ENCODE data around the gene GALNT10. TPM values are rescaled to one million over a fixed set of nuclear protein-coding genes. Genes with fewer than 3 reads are reported as not detected.

Gene GALNT10
- total RNA-seq, 1 donor from 2014 or later: 11.5 TPM

DNA sequence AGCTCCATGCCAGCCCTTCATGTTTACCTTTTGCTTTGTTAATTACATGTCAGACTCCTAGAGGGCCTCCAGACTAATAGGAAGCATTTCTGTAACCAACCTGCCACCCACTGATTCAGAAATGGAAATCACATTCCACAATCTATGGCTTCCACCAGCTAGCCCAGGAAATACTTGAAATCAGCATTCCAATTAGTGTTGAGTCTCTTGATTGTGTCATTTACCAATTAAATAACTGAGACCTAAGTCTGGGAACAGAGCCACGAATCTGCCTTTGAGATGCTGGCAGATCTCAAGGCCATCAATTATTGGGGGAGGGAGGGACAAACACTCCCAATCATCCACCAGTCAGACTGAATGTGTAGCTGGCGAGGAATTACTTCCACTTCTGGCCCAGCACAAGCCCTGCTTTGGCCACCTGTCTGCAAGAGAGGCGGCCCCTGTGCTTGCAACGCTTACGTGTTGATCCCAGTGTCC lies 227.8 kb downstream of the GALNT10 start:
- H3K36me3 ChIP-seq: peaks cover 45% of the 10 kb centered on the region
- no peaks in the 10 kb centered on the region for H3K27me3 ChIP-seq (ENCODE audit: low read depth)
- intact Hi-C loops (cut with micrococcal nuclease): no loop called here
- no peak overlapping the region for H3K27ac ChIP-seq (replicated peaks)
- TF ChIP-seq, protein P1, sequence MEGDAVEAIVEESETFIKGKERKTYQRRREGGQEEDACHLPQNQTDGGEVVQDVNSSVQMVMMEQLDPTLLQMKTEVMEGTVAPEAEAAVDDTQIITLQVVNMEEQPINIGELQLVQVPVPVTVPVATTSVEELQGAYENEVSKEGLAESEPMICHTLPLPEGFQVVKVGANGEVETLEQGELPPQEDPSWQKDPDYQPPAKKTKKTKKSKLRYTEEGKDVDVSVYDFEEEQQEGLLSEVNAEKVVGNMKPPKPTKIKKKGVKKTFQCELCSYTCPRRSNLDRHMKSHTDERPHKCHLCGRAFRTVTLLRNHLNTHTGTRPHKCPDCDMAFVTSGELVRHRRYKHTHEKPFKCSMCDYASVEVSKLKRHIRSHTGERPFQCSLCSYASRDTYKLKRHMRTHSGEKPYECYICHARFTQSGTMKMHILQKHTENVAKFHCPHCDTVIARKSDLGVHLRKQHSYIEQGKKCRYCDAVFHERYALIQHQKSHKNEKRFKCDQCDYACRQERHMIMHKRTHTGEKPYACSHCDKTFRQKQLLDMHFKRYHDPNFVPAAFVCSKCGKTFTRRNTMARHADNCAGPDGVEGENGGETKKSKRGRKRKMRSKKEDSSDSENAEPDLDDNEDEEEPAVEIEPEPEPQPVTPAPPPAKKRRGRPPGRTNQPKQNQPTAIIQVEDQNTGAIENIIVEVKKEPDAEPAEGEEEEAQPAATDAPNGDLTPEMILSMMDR (IDR thresholded peaks at IDR 0.05; ENCODE audit: borderline replicate concordance): no peak
- H3K9me3 ChIP-seq (replicated peaks): no peaks in the 10 kb centered on the region
- H3K4me3 ChIP-seq: no peak overlapping the region
- DNase-seq: no peak
- H3K4me1 ChIP-seq: no peaks in the 10 kb centered on the region

DNA sequence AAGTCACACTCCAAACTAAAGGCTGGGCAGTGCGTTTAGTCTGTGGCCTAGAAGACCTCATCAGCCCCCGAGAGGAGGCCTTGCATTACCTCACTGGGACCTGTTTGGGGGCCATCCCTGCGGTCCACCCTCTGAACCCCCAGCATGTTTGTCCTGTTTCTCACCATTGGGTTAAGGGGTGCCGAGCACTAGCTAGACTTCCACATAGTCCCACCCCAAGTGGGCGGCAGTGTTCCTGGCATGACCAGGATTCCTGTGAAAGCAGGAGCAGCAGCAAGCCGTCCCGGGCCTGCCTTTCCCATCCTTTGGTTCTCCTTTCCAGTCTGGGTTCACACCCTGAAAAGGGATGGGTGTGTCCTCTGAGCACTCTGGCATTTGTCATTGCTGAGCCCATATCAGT lies 228.7 kb downstream of the GALNT10 start:
- H3K27me3 ChIP-seq (ENCODE audit: low read depth): no peaks in the 10 kb centered on the region
- TF ChIP-seq, protein P1 (IDR thresholded peaks at IDR 0.05; ENCODE audit: borderline replicate concordance): no peak
- intact Hi-C loops (cut with micrococcal nuclease): no loop called here
- no peak overlapping the region for H3K4me3 ChIP-seq
- peaks cover 45% of the 10 kb centered on the region for H3K36me3 ChIP-seq
- H3K9me3 ChIP-seq (replicated peaks): no peaks in the 10 kb centered on the region
- H3K27ac ChIP-seq (replicated peaks): no peak overlapping the region
- no peak for DNase-seq
- no peaks in the 10 kb centered on the region for H3K4me1 ChIP-seq

DNA sequence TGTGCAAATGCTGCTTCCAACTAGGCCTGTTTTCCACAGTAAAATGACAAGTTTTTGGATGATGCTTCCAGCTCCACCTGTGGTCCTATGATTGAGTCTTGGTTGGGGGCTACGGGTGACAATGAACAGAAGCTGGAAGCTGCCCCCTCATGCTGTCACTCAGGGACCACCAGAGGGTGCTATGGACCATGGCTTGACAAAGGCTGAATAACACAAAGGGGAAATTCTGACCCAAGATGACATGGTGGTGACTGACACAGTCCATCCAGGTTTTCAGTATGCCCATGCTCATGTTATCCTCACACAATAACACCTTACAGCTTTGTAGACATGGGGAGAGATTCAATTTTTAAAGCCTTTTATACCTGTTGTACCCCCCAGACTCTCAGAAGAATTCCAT lies 231.3 kb downstream of the GALNT10 start:
- H3K4me1 ChIP-seq: no peaks in the 10 kb centered on the region
- TF ChIP-seq, protein P1 (IDR thresholded peaks at IDR 0.05; ENCODE audit: borderline replicate concordance): peak; percentile 52
- H3K9me3 ChIP-seq (replicated peaks): no peaks in the 10 kb centered on the region
- H3K27me3 ChIP-seq (ENCODE audit: low read depth): no peaks in the 10 kb centered on the region
- DNase-seq: no peak
- H3K4me3 ChIP-seq: no peak overlapping the region
- peaks cover 33% of the 10 kb centered on the region for H3K36me3 ChIP-seq
- intact Hi-C loops (cut with micrococcal nuclease): no loop called here
- H3K27ac ChIP-seq (replicated peaks): no peak overlapping the region

DNA sequence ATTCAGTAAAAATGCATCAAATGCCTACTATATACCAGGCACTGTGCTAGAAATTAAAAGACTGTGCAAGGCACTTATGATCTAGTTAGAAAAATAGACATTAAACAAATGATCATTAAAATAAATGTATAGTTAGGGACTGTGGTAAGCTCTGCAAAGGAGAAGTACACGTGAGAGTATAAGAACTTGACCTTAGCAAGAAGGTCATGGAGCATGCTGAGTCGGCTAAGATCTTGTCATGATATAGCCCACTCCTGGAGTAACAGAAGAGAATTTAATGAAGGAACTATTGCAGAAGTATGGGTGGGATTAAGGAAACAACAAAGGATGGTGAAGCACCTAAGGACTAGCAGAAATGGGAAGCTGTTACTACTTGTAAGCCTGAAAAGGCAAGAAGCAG lies 231.8 kb downstream of the GALNT10 start:
- no peaks in the 10 kb centered on the region for H3K27me3 ChIP-seq (ENCODE audit: low read depth)
- DNase-seq: no peak
- H3K9me3 ChIP-seq (replicated peaks): no peaks in the 10 kb centered on the region
- H3K4me1 ChIP-seq: no peaks in the 10 kb centered on the region
- peaks cover 29% of the 10 kb centered on the region for H3K36me3 ChIP-seq
- H3K4me3 ChIP-seq: no peak overlapping the region
- TF ChIP-seq, protein P1 (IDR thresholded peaks at IDR 0.05; ENCODE audit: borderline replicate concordance): no peak
- intact Hi-C loops (cut with micrococcal nuclease): no loop called here
- no peak overlapping the region for H3K27ac ChIP-seq (replicated peaks)

DNA sequence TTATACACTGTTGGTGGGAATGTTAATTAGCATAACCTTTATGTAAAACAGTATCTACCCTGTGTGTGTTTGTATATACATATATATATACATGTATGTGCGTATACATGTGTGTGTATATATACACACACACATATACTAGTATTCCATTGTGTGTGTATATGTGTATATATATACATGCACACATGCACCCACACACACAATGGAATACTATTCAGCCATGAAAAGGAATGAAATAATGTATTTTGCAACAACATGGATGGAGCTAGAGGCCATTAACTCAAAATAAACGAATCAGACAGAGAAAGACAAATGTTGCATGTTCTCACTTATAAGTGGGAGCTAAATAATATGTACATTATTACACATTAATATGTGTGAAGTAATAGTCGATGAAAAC lies 237.7 kb downstream of the GALNT10 start:
- H3K27me3 ChIP-seq (ENCODE audit: low read depth): no peaks in the 10 kb centered on the region
- no peaks in the 10 kb centered on the region for H3K4me1 ChIP-seq
- TF ChIP-seq, protein P1 (IDR thresholded peaks at IDR 0.05; ENCODE audit: borderline replicate concordance): no peak
- peaks cover 5% of the 10 kb centered on the region for H3K36me3 ChIP-seq
- intact Hi-C loops (cut with micrococcal nuclease): no loop called here
- no peaks in the 10 kb centered on the region for H3K9me3 ChIP-seq (replicated peaks)
- DNase-seq: no peak
- no peak overlapping the region for H3K27ac ChIP-seq (replicated peaks)
- no peak overlapping the region for H3K4me3 ChIP-seq

DNA sequence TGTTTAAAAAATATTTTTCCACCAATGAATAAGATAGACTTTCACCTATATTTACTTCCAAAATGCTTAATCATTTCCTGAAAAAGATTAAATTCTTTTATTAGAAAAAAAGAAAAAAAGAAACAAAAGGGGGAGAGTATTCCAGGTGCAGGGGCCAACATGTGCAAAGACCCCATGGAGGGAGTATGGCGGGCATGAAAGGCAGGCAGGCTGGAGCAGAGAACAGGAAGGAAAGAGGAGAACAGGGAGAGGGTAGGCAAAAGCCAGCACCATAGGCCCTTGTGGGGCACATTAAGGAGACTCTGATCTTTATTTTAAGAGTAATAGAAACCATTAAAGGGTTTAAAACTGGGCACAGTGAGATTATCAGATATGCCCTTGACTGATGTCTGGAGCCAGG lies 238.8 kb downstream of the GALNT10 start:
- H3K27me3 ChIP-seq (ENCODE audit: low read depth): no peaks in the 10 kb centered on the region
- peaks cover 5% of the 10 kb centered on the region for H3K36me3 ChIP-seq
- H3K4me1 ChIP-seq: no peaks in the 10 kb centered on the region
- intact Hi-C loops (cut with micrococcal nuclease): no loop called here
- H3K27ac ChIP-seq (replicated peaks): no peak overlapping the region
- no peak for DNase-seq
- H3K9me3 ChIP-seq (replicated peaks): no peaks in the 10 kb centered on the region
- H3K4me3 ChIP-seq: no peak overlapping the region
- TF ChIP-seq, protein P1 (IDR thresholded peaks at IDR 0.05; ENCODE audit: borderline replicate concordance): no peak

Measured in left ventricle myocardium inferior (tissue), 1 donor.